ENCODE results near the gene N4BP3.

The N4BP3 gene

GRCh38 chr5:178131446-178131996, 18.2 kb downstream of the N4BP3 start:
- Mint-ChIP-seq H3K4me1 (ENCODE audit: low read depth in 2 of 2) (peaks cover 8 to 17% of the 10 kb centered on the region in 2 donors), H3K27me3 (no peaks in the 10 kb centered on the region), H3K9me3 (no peaks in the 10 kb centered on the region), H3K4me3 (peak overlapping the region; percentile 67 to 69), H3K27ac (peak overlapping the region in 1 of 2 donors; percentile 64), H3K36me3 (ENCODE audit: insufficient read depth) (peaks cover 9% of the 10 kb centered on the region)
- DNase-seq (no peak), ATAC-seq (replicated peaks) (no peak)

GRCh38 chr5:178136990-178137389, 23.7 kb downstream of the N4BP3 start:
- H3K27ac Mint-ChIP-seq = peak overlapping the region in 1 of 2 donors; percentile 0
- no peak for ATAC-seq (replicated peaks)
- no peak for DNase-seq
- peaks cover 7 to 9% of the 10 kb centered on the region in 2 donors for H3K4me1 Mint-ChIP-seq (ENCODE audit: low read depth in 2 of 2)
- H3K27me3 Mint-ChIP-seq = no peaks in the 10 kb centered on the region
- peaks cover 8% of the 10 kb centered on the region for H3K36me3 Mint-ChIP-seq (ENCODE audit: insufficient read depth)
- no peaks in the 10 kb centered on the region for H3K9me3 Mint-ChIP-seq
- no peak overlapping the region for H3K4me3 Mint-ChIP-seq

- peaks cover 4 to 7% of the 10 kb centered on the region in 2 donors for H3K4me1 Mint-ChIP-seq (ENCODE audit: low read depth in 2 of 2)
- no peak for DNase-seq
- no peak overlapping the region for H3K4me3 Mint-ChIP-seq
- no peaks in the 10 kb centered on the region for H3K27me3 Mint-ChIP-seq
- no peak overlapping the region for H3K27ac Mint-ChIP-seq
- peaks cover 15% of the 10 kb centered on the region for H3K36me3 Mint-ChIP-seq (ENCODE audit: insufficient read depth)
- no peak for ATAC-seq (replicated peaks)
- H3K9me3 Mint-ChIP-seq = no peaks in the 10 kb centered on the region
Observed at GRCh38 chr5:178137991-178138390, 24.7 kb downstream of the N4BP3 start.

DNA sequence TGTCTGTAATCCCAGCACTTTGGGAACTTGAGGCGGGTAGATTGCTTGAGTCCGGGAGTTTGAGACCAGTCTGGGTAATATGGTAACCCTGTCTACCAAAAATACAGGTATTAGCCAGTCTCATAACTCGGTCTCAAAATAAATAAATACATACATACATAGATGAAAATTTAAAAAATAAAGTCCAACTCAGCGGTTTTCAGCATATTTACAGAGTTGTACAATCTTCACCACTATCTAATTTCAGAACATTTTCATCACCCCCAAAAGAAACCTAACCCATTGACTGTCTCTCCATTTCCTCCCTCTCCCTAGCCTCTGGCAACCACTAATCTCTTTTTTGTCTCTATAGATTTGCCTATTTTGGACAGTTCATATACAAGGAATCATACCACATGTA, 28.2 kb downstream of the N4BP3 start:
- Mint-ChIP-seq H3K27me3 (no peaks in the 10 kb centered on the region), H3K36me3 (ENCODE audit: insufficient read depth) (peaks cover 39% of the 10 kb centered on the region), H3K27ac (no peak overlapping the region), H3K4me1 (ENCODE audit: low read depth in 2 of 2) (peaks cover 0 to 3% of the 10 kb centered on the region in 2 donors), H3K9me3 (no peaks in the 10 kb centered on the region), H3K4me3 (no peak overlapping the region)
- no peak for ATAC-seq (replicated peaks)
- no peak for DNase-seq

- Mint-ChIP-seq H3K9me3 (no peaks in the 10 kb centered on the region), H3K4me1 (ENCODE audit: low read depth in 2 of 2) (no peaks in the 10 kb centered on the region), H3K36me3 (ENCODE audit: insufficient read depth) (peaks cover 47% of the 10 kb centered on the region), H3K27ac (no peak overlapping the region), H3K27me3 (no peaks in the 10 kb centered on the region), H3K4me3 (no peak overlapping the region)
- no peak for ATAC-seq (replicated peaks)
- DNase-seq = no peak
Observed at GRCh38 chr5:178142642-178143041, 29.3 kb downstream of the N4BP3 start.

- H3K27me3 Mint-ChIP-seq = no peaks in the 10 kb centered on the region
- no peaks in the 10 kb centered on the region for H3K9me3 Mint-ChIP-seq
- ATAC-seq (replicated peaks) = no peak
- no peak for DNase-seq
- no peak overlapping the region for H3K27ac Mint-ChIP-seq
- H3K4me1 Mint-ChIP-seq (ENCODE audit: low read depth in 2 of 2) = no peaks in the 10 kb centered on the region
- H3K4me3 Mint-ChIP-seq = no peak overlapping the region
- peaks cover 48% of the 10 kb centered on the region for H3K36me3 Mint-ChIP-seq (ENCODE audit: insufficient read depth)
Observed at GRCh38 chr5:178143246-178143645, 29.9 kb downstream of the N4BP3 start.

GRCh38 chr5:178143901-178144300, 30.6 kb downstream of the N4BP3 start:
- no peak for DNase-seq
- no peak for ATAC-seq (replicated peaks)
- Mint-ChIP-seq H3K27ac (peak overlapping the region in 1 of 2 donors; percentile 7), H3K4me1 (ENCODE audit: low read depth in 2 of 2) (no peaks in the 10 kb centered on the region), H3K4me3 (no peak overlapping the region), H3K27me3 (no peaks in the 10 kb centered on the region), H3K36me3 (ENCODE audit: insufficient read depth) (peaks cover 47% of the 10 kb centered on the region), H3K9me3 (no peaks in the 10 kb centered on the region)

GRCh38 chr5:178145965-178146820, 32.9 kb downstream of the N4BP3 start:
- ATAC-seq (replicated peaks) = peak; percentile 98
- H3K4me3 Mint-ChIP-seq = no peak overlapping the region
- no peaks in the 10 kb centered on the region for H3K27me3 Mint-ChIP-seq
- no peak overlapping the region for H3K27ac Mint-ChIP-seq
- H3K4me1 Mint-ChIP-seq (ENCODE audit: low read depth in 2 of 2) = no peaks in the 10 kb centered on the region
- no peaks in the 10 kb centered on the region for H3K9me3 Mint-ChIP-seq
- peak; percentile 69 to 74 (median 74) for DNase-seq
- peaks cover 53% of the 10 kb centered on the region for H3K36me3 Mint-ChIP-seq (ENCODE audit: insufficient read depth)

DNA sequence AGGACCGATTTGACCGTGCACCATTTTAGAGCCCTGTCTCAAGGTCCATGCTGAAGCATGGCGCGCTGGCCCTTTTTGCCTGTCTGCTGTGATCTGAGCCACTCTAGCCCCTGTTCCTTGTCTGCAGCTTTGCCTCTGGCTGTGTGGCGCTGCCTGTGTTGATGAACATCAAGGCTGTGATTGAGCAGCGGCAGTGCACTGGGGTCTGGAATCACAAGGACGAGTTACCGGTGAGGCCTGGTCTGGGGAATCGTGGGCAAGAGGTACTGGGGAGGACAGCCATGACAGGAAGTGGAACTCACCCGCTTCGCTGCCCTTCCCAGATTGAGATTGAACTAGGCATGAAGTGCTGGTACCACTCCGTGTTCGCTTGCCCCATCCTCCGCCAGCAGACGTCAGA, 34.1 kb downstream of the N4BP3 start:
- no peak for ATAC-seq (replicated peaks)
- DNase-seq = no peak
- Mint-ChIP-seq H3K27ac (no peak overlapping the region), H3K27me3 (no peaks in the 10 kb centered on the region), H3K4me3 (no peak overlapping the region), H3K9me3 (no peaks in the 10 kb centered on the region), H3K4me1 (ENCODE audit: low read depth in 2 of 2) (peaks cover 6 to 8% of the 10 kb centered on the region in 2 donors), H3K36me3 (ENCODE audit: insufficient read depth) (peaks cover 50% of the 10 kb centered on the region)

DNA sequence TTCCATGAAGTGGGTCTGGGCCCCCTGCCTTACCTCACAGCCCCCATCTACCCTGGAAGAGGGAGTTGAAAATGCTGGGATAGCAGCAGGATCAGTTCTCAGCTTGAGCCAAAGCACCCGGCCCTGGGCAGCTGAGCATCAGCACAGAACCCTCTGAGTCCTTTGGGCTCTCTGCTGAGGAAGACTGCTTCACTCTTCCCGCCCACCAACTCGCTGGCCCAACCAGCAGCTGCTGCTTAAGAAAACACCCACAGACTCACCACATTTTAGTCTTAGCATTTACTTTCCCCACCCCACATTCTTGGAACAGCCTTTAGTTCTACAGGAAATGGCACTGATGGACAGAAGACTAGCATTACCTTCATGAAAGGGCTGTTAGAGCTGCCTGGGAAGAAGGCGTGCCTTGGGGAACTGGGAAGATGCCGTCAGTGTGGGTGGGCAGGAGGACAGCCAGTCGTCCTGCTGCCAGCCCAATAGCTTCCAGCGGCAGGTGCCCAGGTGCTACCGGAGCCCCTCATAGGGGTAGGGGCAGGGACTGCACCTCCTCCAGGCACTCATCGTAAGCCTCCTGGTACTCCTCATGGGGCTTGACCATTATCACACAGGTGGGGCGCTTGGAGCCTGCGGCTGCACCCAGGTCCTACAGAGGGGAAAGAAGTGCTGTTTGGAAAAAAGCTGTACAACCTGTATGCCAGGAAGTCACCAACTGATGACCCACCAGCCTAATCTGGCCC, 36.0 kb downstream of the N4BP3 start:
- ATAC-seq (replicated peaks) (no peak), DNase-seq (no peak)
- no peaks in the 10 kb centered on the region for H3K9me3 Mint-ChIP-seq
- H3K27ac Mint-ChIP-seq = no peak overlapping the region
- H3K27me3 Mint-ChIP-seq = no peaks in the 10 kb centered on the region
- no peak overlapping the region for H3K4me3 Mint-ChIP-seq
- H3K36me3 Mint-ChIP-seq (ENCODE audit: insufficient read depth) = peaks cover 32% of the 10 kb centered on the region
- peaks cover 18% of the 10 kb centered on the region in 2 donors for H3K4me1 Mint-ChIP-seq (ENCODE audit: low read depth in 2 of 2)

DNA sequence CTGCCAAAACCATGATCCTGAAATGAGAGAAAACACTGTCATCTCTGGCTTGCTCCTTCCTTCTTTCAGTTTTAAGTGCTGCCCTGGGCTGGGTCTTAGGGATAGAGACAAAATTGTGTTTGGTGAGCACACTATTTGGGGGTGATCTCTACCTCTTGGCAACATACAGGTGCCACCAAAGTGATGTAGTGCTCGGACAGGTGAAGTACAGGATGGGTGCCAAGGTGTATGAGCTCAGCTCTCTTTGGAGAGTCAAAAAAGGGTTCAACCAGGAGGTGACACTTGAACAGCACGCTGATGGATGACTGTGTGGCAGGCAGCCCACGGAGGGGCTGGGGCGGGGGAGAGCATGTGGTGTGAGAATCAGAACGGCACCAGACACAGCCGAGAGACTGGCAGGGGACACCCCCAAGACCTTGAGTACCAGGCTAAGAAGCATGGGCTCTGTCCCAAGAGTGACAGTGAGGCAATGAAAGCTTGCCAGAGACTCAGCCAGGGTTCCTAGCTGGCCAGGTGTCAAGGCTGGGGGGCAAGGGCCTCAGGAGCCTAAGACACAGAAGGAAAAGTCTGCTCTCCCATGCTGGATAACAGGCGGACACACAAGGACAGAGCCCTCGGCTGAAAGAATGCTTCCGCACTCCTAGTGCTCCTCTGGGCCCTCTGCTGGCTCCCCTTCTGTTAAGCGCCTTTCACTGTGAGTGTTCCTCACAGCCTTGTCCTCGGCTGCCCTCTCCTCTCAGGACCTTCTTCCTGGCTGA, 37.8 kb downstream of the N4BP3 start:
- peaks cover 21 to 22% of the 10 kb centered on the region in 2 donors for H3K4me1 Mint-ChIP-seq (ENCODE audit: low read depth in 2 of 2)

GRCh38 chr5:178152491-178153444, 39.4 kb downstream of the N4BP3 start:
- H3K9me3 Mint-ChIP-seq = no peaks in the 10 kb centered on the region
- H3K36me3 Mint-ChIP-seq (ENCODE audit: insufficient read depth) = peaks cover 16% of the 10 kb centered on the region
- peak overlapping the region; percentile 93 to 94 for H3K27ac Mint-ChIP-seq
- H3K27me3 Mint-ChIP-seq = no peaks in the 10 kb centered on the region
- ATAC-seq (replicated peaks) (no peak), DNase-seq (no peak)
- peaks cover 21 to 22% of the 10 kb centered on the region in 2 donors for H3K4me1 Mint-ChIP-seq (ENCODE audit: low read depth in 2 of 2)
- H3K4me3 Mint-ChIP-seq = peak overlapping the region; percentile 97 to 98

More for the DNA sequence above, 37.8 kb downstream of the N4BP3 start:
- H3K4me3 Mint-ChIP-seq = peak overlapping the region in 1 of 2 donors; percentile 29
- DNase-seq = no peak
- peak overlapping the region; percentile 69 to 70 for H3K27ac Mint-ChIP-seq
- ATAC-seq (replicated peaks) = no peak
- no peaks in the 10 kb centered on the region for H3K27me3 Mint-ChIP-seq
- H3K9me3 Mint-ChIP-seq = no peaks in the 10 kb centered on the region
- H3K36me3 Mint-ChIP-seq (ENCODE audit: insufficient read depth) = peaks cover 22% of the 10 kb centered on the region
